CD4-positive, alpha-beta T cell (primary cell): ENCODE data around the gene HSPB6. TPM values are rescaled to one million over a fixed set of nuclear protein-coding genes. Genes with fewer than 3 reads are reported as not detected.

Source experiments
- ATAC-seq: fragments of 200-7000 bp; cut with Tn5 transposase; one replicate; pipeline ENCODE4 v1.10.0; 2022; ENCODE audit warnings: mild to moderate bottlenecking; ENCODE audit not compliant: poor library complexity
- CTCF ChIA-PET: fragments of 350-600 bp; sonication (Branson Sonifier 250); formaldehyde crosslinking; loops from one replicate; lab custom pipeline; 2021; ENCODE audit warnings: antibody characterized with exemption, inconsistent platforms; lab: Charles Lee
- POLR2A ChIA-PET: fragments of 350-600 bp; sonication (Branson Sonifier 250); formaldehyde crosslinking; loops from one replicate; lab custom pipeline; 2021; ENCODE audit warnings: antibody characterized with exemption, inconsistent platforms; lab: Charles Lee
- DNase-seq, 14 experiments: peaks; one replicate each; pipeline ENCODE4 v3.0.0-alpha.2; 2013 to 2020; ENCODE audit warnings: mixed read lengths in 2 of 14
- H3K27ac ChIP-seq, 2 donors: one replicate each; pipeline versions ENCODE4 v1.5.1 to v1.7.0; 2013; ENCODE audit warnings: low read length in 2 of 2, low read depth in 1 of 2, mild to moderate bottlenecking in 1 of 2
- H3K27me3 ChIP-seq, 2 experiments: 1 replicate in 1 of 2; 2 replicates in 1 of 2; pipeline versions ENCODE4 v1.6.1 to v1.7.0; 2013; ENCODE audit warnings: low read length in 2 of 2, control low read depth in 1 of 2, mild to moderate bottlenecking in 1 of 2, moderate library complexity in 1 of 2; ENCODE audit not compliant: insufficient read depth in 2 of 2, control insufficient read depth in 1 of 2
- H3K36me3 ChIP-seq: one replicate; pipeline ENCODE4 v1.6.1; 2013; ENCODE audit warnings: low read length, control low read depth; ENCODE audit not compliant: insufficient read depth
- H3K4me1 ChIP-seq: one replicate; pipeline ENCODE4 v1.6.1; 2013; ENCODE audit warnings: low read length, control low read depth; ENCODE audit not compliant: insufficient read depth
- H3K4me3 ChIP-seq: one replicate; pipeline ENCODE4 v1.5.1; 2013; ENCODE audit warnings: mild to moderate bottlenecking, low read length, moderate library complexity
- H3K9me3 ChIP-seq, 2 experiments: 1 replicate in 1 of 2; 2 replicates in 1 of 2; pipeline versions ENCODE4 v1.6.1 to v1.7.0; 2013; ENCODE audit warnings: low read length in 2 of 2, mild to moderate bottlenecking in 2 of 2, control low read depth in 1 of 2, moderate library complexity in 1 of 2; ENCODE audit not compliant: control insufficient read depth in 1 of 2, insufficient read depth in 1 of 2
- H3K27ac Mint-ChIP-seq: one replicate; pipeline ENCODE4 v1.8.0; 2020; ENCODE audit warnings: mixed read lengths
- H3K27me3 Mint-ChIP-seq: one replicate; pipeline ENCODE4 v1.8.0; 2021; ENCODE audit warnings: mixed read lengths
- H3K36me3 Mint-ChIP-seq: one replicate; pipeline ENCODE4 v1.8.0; 2021; ENCODE audit warnings: low read depth, mixed read lengths
- H3K4me1 Mint-ChIP-seq: one replicate; pipeline ENCODE4 v1.8.0; 2021; ENCODE audit warnings: low read depth, mixed read lengths
- H3K4me3 Mint-ChIP-seq: one replicate; pipeline ENCODE4 v1.8.0; 2020; ENCODE audit warnings: mild to moderate bottlenecking, mixed read lengths
- H3K9me3 Mint-ChIP-seq: one replicate; pipeline ENCODE4 v1.8.0; 2020; ENCODE audit warnings: mixed read lengths
- intact Hi-C, 2 experiments: fragments of 100-400 bp; cut with DNase I in 1 of 2; cut with micrococcal nuclease in 1 of 2; formaldehyde crosslinking; loops; one replicate each; pipeline versions ENCODE4 v1.15.1 to v1.9.0; 2023 to 2025; cut with DNase I, micrococcal nuclease
- total RNA-seq, 174 experiments: library from RNA in 2 of 174; stranded (reverse) in 2 of 174; gene quantifications; one replicate each; pipeline ENCODE4 v1.2.3 and lab custom pipeline; 2021 to 2026
- TF ChIP-seq, protein P1 (sequence below): fragments of 200-600 bp; IDR thresholded peaks from one replicate; pipeline ENCODE4 v1.8.0; 2022; ENCODE audit warnings: antibody characterized with exemption, mild to moderate bottlenecking

HSPB6 gene
- total RNA-seq, 2 experiments from 2014 or later = not detected

DNA sequence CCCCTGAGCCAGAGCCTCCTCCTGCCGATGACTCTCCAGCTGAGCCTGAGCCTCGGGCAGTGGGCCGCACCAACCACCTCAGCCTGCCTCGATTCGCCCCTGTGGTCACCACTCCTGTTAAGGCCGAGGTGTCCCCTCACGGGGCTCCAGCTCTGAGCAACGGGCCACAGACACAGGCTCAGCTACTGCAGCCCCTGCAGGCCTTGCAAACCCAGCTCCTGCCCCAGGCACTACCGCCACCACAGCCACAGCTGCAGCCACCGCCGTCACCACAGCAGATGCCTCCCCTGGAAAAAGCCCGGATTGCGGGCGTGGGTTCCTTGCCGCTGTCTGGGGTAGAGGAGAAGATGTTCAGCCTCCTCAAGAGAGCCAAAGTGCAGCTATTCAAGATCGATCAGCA, 35.5 kb downstream of the HSPB6 start:
- POLR2A ChIA-PET = interaction anchor here (1.1 to 1.4 kb wide), 2 partner anchors 13 to 23 kb away, joined by 4 to 6 read pairs; partner anchors contain the start of gene U2AF1L4

GRCh38 chr19:35720648-35721047, 36.2 kb downstream of the HSPB6 start:
- Mint-ChIP-seq H3K27me3 (no peaks in the 10 kb centered on the region), H3K36me3 (peaks cover 69% of the 10 kb centered on the region), H3K4me1 (peaks cover 38% of the 10 kb centered on the region), H3K27ac (no peak overlapping the region), H3K9me3 (no peaks in the 10 kb centered on the region), H3K4me3 (peak overlapping the region; percentile 58)
- intact Hi-C loops = no loop called here
- TF ChIP-seq, protein P1, sequence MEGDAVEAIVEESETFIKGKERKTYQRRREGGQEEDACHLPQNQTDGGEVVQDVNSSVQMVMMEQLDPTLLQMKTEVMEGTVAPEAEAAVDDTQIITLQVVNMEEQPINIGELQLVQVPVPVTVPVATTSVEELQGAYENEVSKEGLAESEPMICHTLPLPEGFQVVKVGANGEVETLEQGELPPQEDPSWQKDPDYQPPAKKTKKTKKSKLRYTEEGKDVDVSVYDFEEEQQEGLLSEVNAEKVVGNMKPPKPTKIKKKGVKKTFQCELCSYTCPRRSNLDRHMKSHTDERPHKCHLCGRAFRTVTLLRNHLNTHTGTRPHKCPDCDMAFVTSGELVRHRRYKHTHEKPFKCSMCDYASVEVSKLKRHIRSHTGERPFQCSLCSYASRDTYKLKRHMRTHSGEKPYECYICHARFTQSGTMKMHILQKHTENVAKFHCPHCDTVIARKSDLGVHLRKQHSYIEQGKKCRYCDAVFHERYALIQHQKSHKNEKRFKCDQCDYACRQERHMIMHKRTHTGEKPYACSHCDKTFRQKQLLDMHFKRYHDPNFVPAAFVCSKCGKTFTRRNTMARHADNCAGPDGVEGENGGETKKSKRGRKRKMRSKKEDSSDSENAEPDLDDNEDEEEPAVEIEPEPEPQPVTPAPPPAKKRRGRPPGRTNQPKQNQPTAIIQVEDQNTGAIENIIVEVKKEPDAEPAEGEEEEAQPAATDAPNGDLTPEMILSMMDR = no peak
- no peak for ATAC-seq
- H3K4me3 ChIP-seq = no peak overlapping the region
- ChIA-PET CTCF (no interaction called here), POLR2A (interaction anchor here (0.6 to 1.4 kb wide), 3 partner anchors 21 to 31 kb away, joined by 3 to 6 read pairs (median 3); partner anchors contain the start of genes IGFLR1 and U2AF1L4)
- H3K9me3 ChIP-seq = no peaks in the 10 kb centered on the region
- DNase-seq = peak in 2 of 14 experiments; percentile 21 to 29
- no peaks in the 10 kb centered on the region for H3K27me3 ChIP-seq
- H3K27ac ChIP-seq = no peak overlapping the region
- H3K36me3 ChIP-seq = peaks cover 58% of the 10 kb centered on the region
- H3K4me1 ChIP-seq = peaks cover 35% of the 10 kb centered on the region

More for the DNA sequence above, 35.5 kb downstream of the HSPB6 start:
- H3K27ac Mint-ChIP-seq = no peak overlapping the region
- Histone ChIP-seq H3K4me1 (peaks cover 28% of the 10 kb centered on the region), H3K9me3 (no peaks in the 10 kb centered on the region), H3K4me3 (no peak overlapping the region), H3K27ac (no peak overlapping the region), H3K27me3 (no peaks in the 10 kb centered on the region), H3K36me3 (peaks cover 65% of the 10 kb centered on the region)
- intact Hi-C loops = no loop called here
- peaks cover 75% of the 10 kb centered on the region for H3K36me3 Mint-ChIP-seq
- no peaks in the 10 kb centered on the region for H3K9me3 Mint-ChIP-seq
- peak overlapping the region; percentile 34 for H3K4me3 Mint-ChIP-seq
- CTCF ChIA-PET = no interaction called here
- DNase-seq (peak in 2 of 14 experiments; percentile 24 to 28), ATAC-seq (no peak)
- H3K27me3 Mint-ChIP-seq = no peaks in the 10 kb centered on the region
- peaks cover 31% of the 10 kb centered on the region for H3K4me1 Mint-ChIP-seq
- TF ChIP-seq, protein P1 = no peak

DNA sequence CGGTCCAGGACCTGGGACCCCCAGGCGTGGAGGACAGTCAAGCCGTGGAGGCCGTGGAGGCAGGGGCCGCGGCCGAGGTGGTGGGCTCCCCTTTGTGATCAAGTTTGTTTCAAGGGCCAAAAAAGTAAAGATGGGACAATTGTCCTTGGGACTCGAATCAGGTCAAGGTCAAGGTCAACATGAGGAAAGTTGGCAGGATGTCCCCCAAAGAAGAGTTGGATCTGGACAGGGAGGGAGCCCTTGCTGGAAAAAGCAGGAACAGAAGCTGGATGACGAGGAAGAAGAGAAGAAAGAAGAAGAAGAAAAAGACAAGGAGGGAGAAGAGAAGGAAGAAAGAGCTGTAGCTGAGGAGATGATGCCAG, 36.7 kb downstream of the HSPB6 start:
- Mint-ChIP-seq H3K27me3 (no peaks in the 10 kb centered on the region), H3K9me3 (no peaks in the 10 kb centered on the region), H3K27ac (no peak overlapping the region), H3K36me3 (peaks cover 64% of the 10 kb centered on the region), H3K4me1 (peaks cover 39% of the 10 kb centered on the region), H3K4me3 (peak overlapping the region; percentile 65)
- ATAC-seq (no peak), DNase-seq (no peak)
- peaks cover 40% of the 10 kb centered on the region for H3K4me1 ChIP-seq
- peaks cover 53% of the 10 kb centered on the region for H3K36me3 ChIP-seq
- no peaks in the 10 kb centered on the region for H3K9me3 ChIP-seq
- intact Hi-C loops = no loop called here
- no peak overlapping the region for H3K27ac ChIP-seq
- no peaks in the 10 kb centered on the region for H3K27me3 ChIP-seq
- CTCF ChIA-PET = no interaction called here
- POLR2A ChIA-PET = interaction anchor here (0.6 to 1.4 kb wide), 3 partner anchors 22 to 32 kb away, joined by 3 to 6 read pairs (median 3); partner anchors contain the start of genes IGFLR1 and U2AF1L4
- H3K4me3 ChIP-seq = no peak overlapping the region
- TF ChIP-seq, protein P1 = no peak
